Endodermal cell (in vitro differentiated cells): ENCODE measurements around the gene METAP1D. TPM values are rescaled to one million over a fixed set of nuclear protein-coding genes. Genes with fewer than 3 reads are reported as not detected.

ENCODE experiments used
- DNase-seq: peaks from one replicate; pipeline ENCODE4 v3.0.0-alpha.2; 2017
- H3K27ac ChIP-seq: 2 replicates; pipeline ENCODE4 v1.5.1; 2013; ENCODE audit warnings: mild to moderate bottlenecking, low read depth, low read length, moderate library complexity
- H3K27me3 ChIP-seq: 2 replicates; pipeline ENCODE4 v1.6.1; 2013; ENCODE audit warnings: mild to moderate bottlenecking, low read length, moderate library complexity; ENCODE audit not compliant: insufficient read depth, control insufficient read depth, poor library complexity, severe bottlenecking
- H3K36me3 ChIP-seq: 2 replicates; pipeline ENCODE4 v1.7.0; 2013; ENCODE audit warnings: mild to moderate bottlenecking, low read length, moderate library complexity; ENCODE audit not compliant: control insufficient read depth, insufficient read depth
- H3K4me1 ChIP-seq: one replicate; pipeline ENCODE4 v1.7.0; 2013; ENCODE audit warnings: low read length; ENCODE audit not compliant: control insufficient read depth, insufficient read depth
- H3K4me3 ChIP-seq: 2 replicates; pipeline ENCODE4 v1.5.1; 2013; ENCODE audit warnings: mild to moderate bottlenecking, low read length, moderate library complexity
- H3K9ac ChIP-seq: 2 replicates; pipeline ENCODE4 v1.6.1; 2013; ENCODE audit warnings: mild to moderate bottlenecking, low read length, moderate library complexity; ENCODE audit not compliant: poor library complexity, severe bottlenecking; ENCODE audit errors: extremely low read depth
- H3K9me3 ChIP-seq: 2 replicates; pipeline ENCODE4 v1.6.1; 2013; ENCODE audit warnings: mild to moderate bottlenecking, low read length, moderate library complexity; ENCODE audit not compliant: control insufficient read depth
- H3K27ac Mint-ChIP-seq: 2 replicates; pipeline ENCODE4 v1.8.0; 2020; ENCODE audit warnings: mixed read lengths
- H3K27me3 Mint-ChIP-seq: 2 replicates; pipeline ENCODE4 v1.8.0; 2021; ENCODE audit warnings: mild to moderate bottlenecking, mixed read lengths; ENCODE audit not compliant: insufficient read depth
- H3K36me3 Mint-ChIP-seq: 2 replicates; pipeline ENCODE4 v1.8.0; 2020; ENCODE audit warnings: low read depth, mixed read lengths
- H3K4me1 Mint-ChIP-seq: 2 replicates; pipeline ENCODE4 v1.8.0; 2020; ENCODE audit warnings: mixed read lengths
- H3K4me3 Mint-ChIP-seq: 2 replicates; pipeline ENCODE4 v1.8.0; 2020; ENCODE audit warnings: mild to moderate bottlenecking, moderate library complexity, mixed read lengths
- H3K9me3 Mint-ChIP-seq: 2 replicates; pipeline ENCODE4 v1.8.0; 2020; ENCODE audit warnings: mild to moderate bottlenecking, mixed read lengths
- CTCF ChIP-seq: fragments of 200-600 bp; sonication (generic); conservative IDR thresholded peaks from 2 replicates; pipeline ENCODE4 v1.5.0; 2021; ENCODE audit warnings: antibody characterized with exemption, mild to moderate bottlenecking
- WGBS, 2 experiments: methylation state at CpG; one replicate each; pipeline versions ENCODE4 v1.1.5 to v1.1.7; 2013; ENCODE audit warnings: missing lambda C conversion rate in 2 of 2, mixed read lengths in 1 of 2; ENCODE audit not compliant: insufficient coverage in 1 of 2, insufficient read length in 1 of 2; 5-methylcytosine and 5-hydroxymethylcytosine counted together
- long read RNA-seq, 4 experiments: library from polyadenylated mRNA in 2 of 4; library from RNA in 1 of 4; library from capped mRNA in 1 of 4; stranded (forward) in 3 of 4; unstranded in 1 of 4; transcript quantifications; one replicate each; pipeline ENCODE4 v2.0.0, GENCODE V29; 2020 to 2021; ENCODE audit warnings: inconsistent platforms in 1 of 4
- polyA plus RNA-seq, 2 experiments: library from polyadenylated mRNA; stranded (reverse); fragments of 50-300 nt; gene quantifications; one replicate each; pipeline ENCODE4 v1.2.3, GENCODE V29; 2013
- total RNA-seq, 2 donors: library from RNA; stranded (reverse); fragmentation: NEBNext Ultra II Directional in 1 of 2; extraction: Animal tissue kit (Norgen Biotek cat#: 25700) in 1 of 2; gene quantifications; 2 replicates in 1 of 2; 3 replicates in 1 of 2; pipeline ENCODE4 v1.2.1, GENCODE V29; 2021

METAP1D gene
- total RNA-seq, result 1 to 10 TPM; 6.0 to 6.5 TPM
- 10.5 TPM for polyA plus RNA-seq (2013, experiment 1 of 2)
- polyA plus RNA-seq (2013, experiment 2 of 2), result 9.0 TPM
- long read RNA-seq, experiment 1, partial matches to known transcripts, result 1 of 1 reads
- long read RNA-seq, experiment 1, other reads (novel, unspliced or antisense), result 0 of 1 reads
- long read RNA-seq, experiment 2, partial matches to known transcripts, result 3 of 11 reads
- long read RNA-seq, experiment 2, other reads (novel, unspliced or antisense), result 2 of 11 reads
- long read RNA-seq, experiment 3, transcript METAP1D-201 (10 exons, 3,419 nt), result major isoform, 7 of 22 reads
- long read RNA-seq, experiment 3, partial matches to known transcripts, result 2 of 22 reads
- long read RNA-seq, experiment 3, other reads (novel, unspliced or antisense), result 10 of 22 reads
- long read RNA-seq, experiment 4, partial matches to known transcripts, result 0 of 7 reads
- long read RNA-seq, experiment 4, other reads (novel, unspliced or antisense), result 1 of 7 reads

GRCh38 chr2:171999604-172000469 is at the start of gene METAP1D:
Gene METAP1D (plus strand): TSS chr2:171999953. CDS start chr2:171999970, 17 bp downstream.
- Histone ChIP-seq H3K9ac (peak within 1 kb of the TSS; percentile 86), H3K27me3 (peaks cover 25% of the 10 kb centered on the region), H3K27ac (no peak within 1 kb of the TSS), H3K36me3 (no peaks in the 10 kb centered on the region), H3K9me3 (no peaks in the 10 kb centered on the region), H3K4me1 (no peaks in the 10 kb centered on the region), H3K4me3 (peak within 1 kb of the TSS; percentile 95)
- Mint-ChIP-seq H3K27me3 (peaks cover 27% of the 10 kb centered on the region), H3K9me3 (no peaks in the 10 kb centered on the region), H3K36me3 (no peaks in the 10 kb centered on the region), H3K4me1 (peaks cover 6% of the 10 kb centered on the region), H3K4me3 (peak within 1 kb of the TSS; percentile 80), H3K27ac (peak within 1 kb of the TSS; percentile 96)
- DNase-seq, result peak; percentile 98
- no peak for TF ChIP-seq CTCF
- 1 to 2% methylated on average over 31 to 73 of the region's 73 CpGs for WGBS, 2 experiments

DNA sequence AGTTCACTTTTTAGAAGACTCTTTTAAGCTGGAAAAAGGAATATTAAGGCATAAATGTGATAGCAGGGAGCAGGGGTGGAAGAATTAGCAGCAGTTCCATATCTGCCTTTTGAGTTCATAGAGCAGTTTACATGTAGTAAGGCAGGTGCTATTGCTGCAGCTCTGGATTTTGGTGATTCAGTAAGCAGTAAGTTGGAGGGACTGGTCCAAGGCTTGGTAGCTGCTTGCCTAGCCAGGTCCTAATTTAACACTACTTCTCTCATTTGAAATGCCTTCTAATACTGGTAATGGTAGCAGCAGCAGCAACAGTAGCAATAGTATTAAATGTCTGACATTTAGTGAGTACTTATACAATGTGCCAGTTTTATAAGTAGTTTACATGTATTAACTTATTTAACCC is 47.5 kb upstream of the METAP1D start:
- Mint-ChIP-seq H3K9me3 (no peaks in the 10 kb centered on the region), H3K27ac (no peak overlapping the region), H3K27me3 (no peaks in the 10 kb centered on the region), H3K36me3 (peaks cover 29% of the 10 kb centered on the region), H3K4me1 (no peaks in the 10 kb centered on the region), H3K4me3 (no peak overlapping the region)
- no peak overlapping the region for H3K4me3 ChIP-seq
- H3K27me3 ChIP-seq, result no peaks in the 10 kb centered on the region
- H3K9me3 ChIP-seq, result no peaks in the 10 kb centered on the region
- TF ChIP-seq CTCF, result no peak
- H3K9ac ChIP-seq, result no peak overlapping the region
- no peak overlapping the region for H3K27ac ChIP-seq
- DNase-seq, result no peak
- H3K36me3 ChIP-seq, result peaks cover 22% of the 10 kb centered on the region
- H3K4me1 ChIP-seq, result no peaks in the 10 kb centered on the region

- H3K4me3 ChIP-seq, result no peak overlapping the region
- H3K9me3 Mint-ChIP-seq, result no peaks in the 10 kb centered on the region
- H3K9me3 ChIP-seq, result no peaks in the 10 kb centered on the region
- TF ChIP-seq CTCF, result no peak
- H3K27me3 Mint-ChIP-seq, result no peaks in the 10 kb centered on the region
- DNase-seq, result no peak
- H3K4me3 Mint-ChIP-seq, result no peak overlapping the region
- no peak overlapping the region for H3K27ac ChIP-seq
- no peaks in the 10 kb centered on the region for H3K27me3 ChIP-seq
- H3K9ac ChIP-seq, result no peak overlapping the region
- WGBS, 2 experiments, result 96% methylated on average over 3 of the region's 3 CpGs; no CpG with 5 or more reads in 1 of the 2 experiments
- H3K4me1 ChIP-seq, result no peaks in the 10 kb centered on the region
- no peak overlapping the region for H3K27ac Mint-ChIP-seq
- H3K36me3 ChIP-seq, result peaks cover 22% of the 10 kb centered on the region
- H3K4me1 Mint-ChIP-seq, result no peaks in the 10 kb centered on the region
- H3K36me3 Mint-ChIP-seq, result peaks cover 29% of the 10 kb centered on the region
Observed at GRCh38 chr2:171952748-171953147, 47.0 kb upstream of the METAP1D start.
